H4 (cell line): Measurements from ENCODE around the gene COL25A1. TPM values are rescaled to one million over a fixed set of nuclear protein-coding genes. Genes with fewer than 3 reads are reported as not detected.

Source experiments
- DNase-seq: peaks from one replicate; pipeline ENCODE4 v3.0.0-alpha.2; 2015; ENCODE audit warnings: low spot score
- total RNA-seq: library from RNA; depleted of rRNA; stranded (reverse); fragments of >200 nt; shearing (Covaris generic); gene quantifications from 2 replicates; pipeline ENCODE4 v1.2.3, GENCODE V29; 2014

The COL25A1 gene
- total RNA-seq, 1 experiment from 2014 or later, result 0.02 TPM

DNA sequence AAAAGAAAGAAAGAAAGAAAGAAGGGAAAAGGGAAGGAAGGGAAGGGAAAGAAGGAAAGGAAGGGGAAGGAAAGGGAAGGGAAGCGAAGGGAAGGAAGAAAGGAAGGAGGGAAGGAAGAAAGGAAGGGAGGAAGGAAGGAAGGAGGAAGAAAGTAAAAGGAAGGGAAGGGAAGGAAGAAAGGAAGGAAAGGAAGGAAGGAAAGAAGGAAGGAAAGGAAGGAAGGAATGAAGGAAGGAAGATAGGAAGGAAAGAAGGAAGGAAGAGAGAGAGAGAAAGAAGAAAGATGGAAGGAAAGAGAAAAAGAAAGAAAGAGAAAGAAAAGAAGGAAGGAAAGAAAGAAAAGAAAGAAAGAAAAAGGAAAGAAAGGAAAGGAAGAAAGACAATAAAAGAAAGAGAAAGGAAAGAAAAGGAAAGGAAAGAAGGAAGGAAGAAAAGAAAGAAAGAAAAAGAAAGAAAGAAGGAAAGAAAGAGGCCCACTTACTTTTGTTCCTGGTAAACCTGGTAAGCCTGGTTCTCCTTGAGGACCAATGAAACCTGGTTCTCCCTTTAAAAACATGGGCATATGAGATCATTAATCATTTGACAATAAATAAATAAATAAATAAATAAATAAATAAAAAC, 433.7 kb downstream of the COL25A1 start:
- no peak for DNase-seq

DNA sequence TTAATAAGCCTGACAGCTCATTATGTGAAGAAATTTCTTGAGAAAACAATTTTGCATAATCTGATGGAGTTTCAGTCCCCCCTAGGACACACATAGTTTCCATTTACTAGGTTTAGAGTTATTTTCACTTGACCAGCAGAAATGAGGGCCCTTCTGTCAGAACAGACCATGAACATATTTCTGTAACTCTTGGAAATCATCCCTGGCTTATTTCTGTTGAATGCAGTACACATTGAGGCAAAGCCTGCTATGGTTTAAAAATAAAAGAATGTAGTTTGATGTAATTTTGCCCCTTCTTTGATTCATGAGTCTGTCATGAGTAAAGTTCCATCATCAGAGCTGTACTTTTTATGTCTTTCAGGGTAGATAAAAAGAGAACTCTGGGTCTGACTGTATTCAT, 435.0 kb downstream of the COL25A1 start:
- DNase-seq, result no peak

DNA sequence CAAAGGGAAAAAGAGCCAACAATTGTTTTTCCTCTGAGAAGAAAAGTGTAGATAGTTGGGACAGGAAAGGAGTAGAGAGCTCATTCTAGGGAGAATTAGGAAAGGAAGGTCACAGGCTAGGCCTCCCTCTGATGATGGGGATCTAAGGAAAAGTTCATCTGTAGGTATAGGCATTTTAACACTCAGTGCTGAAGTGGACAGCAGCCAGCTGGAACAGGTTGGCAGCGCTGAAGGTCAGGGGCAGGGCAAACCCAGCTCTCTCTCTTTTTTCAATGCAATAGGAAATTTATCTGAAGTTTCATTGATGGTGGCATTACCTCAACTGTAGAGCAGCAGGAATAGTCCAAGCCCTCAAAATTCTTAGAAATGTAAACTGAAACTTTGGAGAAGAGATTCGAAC, 441.1 kb downstream of the COL25A1 start:
- peak; percentile 9 for DNase-seq

DNA sequence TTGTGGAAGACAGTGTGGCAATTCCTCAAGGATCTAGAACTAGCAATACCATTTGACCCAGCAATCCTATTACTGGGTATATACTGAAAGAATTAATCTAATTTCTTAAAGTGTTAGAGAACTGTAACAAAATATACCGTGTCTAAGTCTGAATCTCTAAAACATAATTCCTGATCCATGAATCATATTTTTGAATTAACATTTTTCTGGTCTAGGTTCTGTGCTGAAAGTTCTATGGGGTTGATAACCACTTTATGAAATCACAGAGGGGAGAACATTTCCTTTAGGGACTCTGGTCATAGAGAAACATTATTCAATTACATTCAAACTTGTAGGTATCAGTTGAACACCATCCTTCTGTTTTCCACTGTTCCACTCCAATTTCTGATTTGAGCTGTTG, 447.7 kb downstream of the COL25A1 start:
- DNase-seq, result no peak

DNA sequence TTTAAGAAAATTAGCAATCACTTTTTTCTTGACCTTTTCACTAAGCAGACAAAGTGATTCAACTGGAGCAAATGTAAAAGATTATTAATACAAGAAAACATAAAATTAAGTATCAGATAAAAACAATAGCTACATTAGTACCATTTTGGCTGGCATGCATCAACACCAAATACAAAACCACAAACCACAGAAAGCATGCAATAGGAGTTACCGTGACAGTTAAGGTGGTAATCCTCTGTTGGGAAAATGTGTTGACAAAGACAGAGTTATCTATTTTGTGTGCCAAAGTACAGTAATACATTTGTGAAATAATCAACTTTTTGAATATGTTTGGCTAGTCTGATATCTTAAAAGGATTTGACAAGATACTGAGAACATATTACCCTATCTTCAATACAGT, 449.8 kb downstream of the COL25A1 start:
- DNase-seq, result no peak

DNA sequence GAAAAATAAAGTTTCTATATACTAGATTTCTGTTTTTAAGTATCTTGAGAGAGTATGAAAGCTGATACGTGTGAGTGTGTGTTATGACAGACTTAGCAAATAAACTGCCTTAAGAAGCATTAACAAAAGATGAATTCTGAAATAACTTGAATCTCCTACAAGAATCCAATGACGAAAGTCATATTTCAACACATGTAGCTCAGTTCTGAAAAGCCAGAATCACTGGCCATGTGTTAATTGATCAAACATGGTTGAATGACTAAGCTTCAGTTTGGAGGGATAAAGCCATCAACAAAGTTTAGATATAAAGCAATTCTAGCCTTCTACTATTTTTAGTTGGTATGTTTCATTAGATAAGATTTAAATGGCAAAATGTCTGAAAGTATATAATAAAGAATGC, 451.1 kb downstream of the COL25A1 start:
- no peak for DNase-seq

DNA sequence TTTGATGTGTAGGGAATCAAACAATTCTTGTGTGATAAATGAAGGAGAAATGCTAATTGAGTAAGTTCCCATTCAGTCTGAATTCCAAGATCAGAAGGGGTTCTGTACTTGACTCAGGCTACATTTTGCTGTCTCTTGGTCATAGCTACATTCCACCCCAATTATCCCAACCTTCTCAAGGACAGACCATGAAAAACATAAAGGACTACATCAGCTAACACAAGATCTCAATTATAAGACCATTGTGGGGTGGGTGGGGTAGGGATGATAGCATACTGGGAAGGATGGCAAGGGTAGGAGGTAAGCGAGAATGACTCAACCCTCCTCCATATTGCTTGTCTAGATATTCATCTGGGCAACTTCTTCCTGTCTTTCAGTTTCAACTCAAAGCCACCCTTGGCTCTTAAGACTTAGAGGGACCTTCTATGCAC, 452.2 kb downstream of the COL25A1 start:
- no peak for DNase-seq

DNA sequence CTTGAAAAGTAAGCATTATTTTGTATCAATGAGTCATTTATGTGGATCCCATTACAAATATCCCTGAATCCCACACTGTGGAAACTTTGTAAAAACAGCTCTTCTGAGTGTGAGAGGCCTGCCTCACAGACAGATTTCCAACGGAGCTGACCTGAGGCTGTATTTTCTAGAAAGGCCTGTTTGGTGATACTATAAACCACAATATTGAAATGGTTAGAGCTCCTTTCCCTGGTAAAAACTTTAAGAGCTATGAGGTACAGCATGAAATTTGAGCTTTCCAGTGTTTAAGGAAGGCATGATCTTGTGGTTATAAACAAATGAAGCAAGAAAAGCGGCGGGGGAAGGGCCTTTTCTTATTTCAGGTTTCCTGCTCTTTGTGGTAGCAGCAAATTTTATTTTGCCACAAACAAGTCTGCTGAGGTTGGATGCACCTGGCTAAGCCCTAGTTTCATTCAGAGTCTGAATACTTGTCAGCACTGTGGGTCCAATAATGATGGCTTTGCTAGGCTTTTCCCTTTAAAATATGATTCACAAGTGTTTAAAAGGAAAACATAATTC, 452.8 kb downstream of the COL25A1 start:
- peak; percentile 93 for DNase-seq

DNA sequence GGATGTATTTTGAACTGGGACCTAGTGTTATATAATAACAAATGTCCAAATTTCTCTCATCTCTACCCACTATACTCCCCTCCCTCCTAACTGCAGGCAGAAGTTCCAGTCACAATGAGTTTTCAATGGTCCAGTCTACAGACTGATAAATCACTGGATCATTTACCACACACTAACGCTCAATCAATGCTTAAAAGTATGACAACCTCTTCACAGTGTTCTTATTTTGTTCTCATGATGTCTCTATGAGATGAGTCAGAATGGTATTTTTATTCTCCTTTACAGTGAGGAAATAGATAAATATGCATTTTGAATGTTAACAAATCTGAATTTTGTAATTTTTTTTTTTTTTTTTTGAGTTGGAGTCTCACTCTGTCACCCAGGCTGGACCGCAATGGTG, 455.9 kb downstream of the COL25A1 start:
- DNase-seq, result no peak

DNA sequence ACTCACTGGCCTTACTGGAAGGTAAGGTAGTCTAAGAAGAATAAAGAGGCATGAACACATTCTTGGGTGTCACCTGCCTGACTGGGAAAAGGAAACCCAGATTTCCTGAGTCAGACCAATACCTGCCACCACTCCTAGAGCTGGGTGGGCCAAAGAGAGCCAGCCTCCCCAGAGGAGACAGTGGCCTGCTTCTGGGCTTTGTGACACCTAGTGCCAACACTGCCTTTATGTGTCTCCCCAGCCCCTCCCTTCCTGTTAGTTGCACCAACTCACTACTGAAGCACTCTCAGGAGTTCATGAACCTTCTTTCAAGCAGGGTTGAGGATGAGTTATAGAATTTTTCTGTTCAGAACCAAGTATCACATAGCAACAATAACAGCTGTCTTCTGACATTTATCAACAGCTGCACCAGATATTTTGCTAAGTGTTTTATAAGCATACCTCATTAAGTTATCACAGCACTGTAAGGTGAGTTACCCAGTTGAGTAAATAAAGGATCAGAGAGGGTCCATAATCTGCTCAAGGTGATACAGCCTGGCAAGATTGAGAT, 462.0 kb downstream of the COL25A1 start:
- no peak for DNase-seq

DNA sequence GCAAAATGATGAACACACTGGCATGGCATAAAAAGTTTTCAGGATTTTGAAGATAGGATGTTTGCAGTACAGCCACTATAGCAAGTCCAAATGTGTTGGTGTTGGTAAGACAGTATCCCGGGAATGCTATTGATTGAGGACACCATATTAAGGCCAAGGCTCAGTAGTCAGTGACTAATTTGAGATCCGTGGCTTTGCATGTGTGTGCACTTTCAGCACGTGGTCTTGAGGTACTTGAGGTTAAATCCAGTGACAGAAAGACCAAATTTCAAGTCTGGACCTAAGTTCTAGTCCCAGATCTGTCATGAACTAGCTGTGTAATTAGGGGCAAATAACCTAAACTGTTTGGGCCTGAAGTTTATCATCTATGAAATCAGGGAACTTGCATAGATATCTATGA, 463.1 kb downstream of the COL25A1 start:
- no peak for DNase-seq

DNA sequence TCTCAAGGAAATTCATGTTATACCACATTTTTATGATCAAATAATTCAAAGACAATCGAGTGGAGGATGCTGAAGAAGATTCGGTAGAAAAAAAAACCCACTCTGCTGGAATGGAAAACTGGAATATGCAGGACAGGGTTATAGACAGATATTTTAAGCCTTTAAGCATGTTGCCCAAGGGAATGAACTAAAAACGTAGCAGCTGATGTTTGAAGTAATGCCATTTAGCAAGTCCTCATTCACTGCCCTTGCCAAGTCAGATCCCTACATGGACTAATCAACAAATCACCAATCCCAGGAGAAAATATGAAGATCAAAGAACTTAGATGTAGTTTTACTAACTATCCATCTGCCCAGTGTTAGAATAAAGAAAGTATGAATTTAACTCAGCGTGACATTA, 464.0 kb downstream of the COL25A1 start:
- no peak for DNase-seq

DNA sequence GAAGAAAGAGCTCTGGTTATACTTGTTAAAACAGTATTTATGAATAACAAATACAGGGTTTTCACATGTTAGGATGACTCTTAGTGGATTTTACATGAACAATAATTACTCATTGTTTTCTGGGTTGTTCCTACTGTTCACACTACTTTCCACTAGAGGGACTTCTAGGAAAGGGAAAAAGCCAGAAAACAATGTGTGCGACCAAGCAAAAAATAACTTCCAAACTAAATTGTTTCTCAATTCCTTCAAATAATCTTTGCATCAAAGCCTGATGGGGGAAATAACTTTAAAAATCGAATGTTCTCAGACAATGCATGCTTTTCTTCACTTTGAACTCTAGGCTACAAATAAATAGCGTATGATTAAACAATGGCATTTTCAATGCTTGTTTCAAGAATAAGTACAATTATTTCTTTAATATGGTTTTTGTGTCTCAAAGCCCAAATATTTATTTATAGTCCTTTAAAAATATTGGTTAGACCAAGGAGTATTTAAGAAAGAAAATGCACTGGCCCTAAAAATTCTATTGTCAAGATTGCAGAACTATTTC, 467.5 kb downstream of the COL25A1 start:
- peak; percentile 56 for DNase-seq

DNA sequence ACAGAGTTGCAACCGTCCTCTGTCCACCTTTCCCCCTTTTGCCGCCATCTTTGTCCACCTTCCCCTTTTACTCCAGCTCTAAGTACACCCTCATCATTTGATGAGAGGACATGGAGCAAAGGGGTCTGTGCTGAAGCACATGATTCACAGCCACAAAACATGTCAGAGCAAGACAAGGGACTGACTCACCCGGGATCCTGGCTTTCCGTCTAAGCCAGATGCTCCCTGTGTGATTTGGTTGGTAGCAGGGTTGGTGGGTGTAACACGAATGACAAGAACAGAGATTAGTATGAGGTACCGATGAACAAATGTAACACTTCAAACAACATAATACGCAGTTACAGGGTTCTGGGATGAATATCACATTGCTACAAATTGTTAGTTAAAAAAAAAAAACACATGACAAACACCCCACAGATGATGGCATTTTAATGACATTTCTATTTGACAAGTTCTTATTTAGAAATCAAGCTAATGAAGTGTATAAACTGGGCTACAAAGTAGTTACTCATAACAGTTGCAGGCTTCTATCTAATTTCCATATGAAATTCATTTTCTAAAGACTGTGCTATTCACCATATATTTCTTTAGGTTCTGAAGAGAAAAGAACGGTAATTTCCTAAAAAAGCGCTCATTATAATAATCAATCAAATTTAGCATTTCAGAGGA, 468.2 kb downstream of the COL25A1 start:
- peak; percentile 6 for DNase-seq

DNA sequence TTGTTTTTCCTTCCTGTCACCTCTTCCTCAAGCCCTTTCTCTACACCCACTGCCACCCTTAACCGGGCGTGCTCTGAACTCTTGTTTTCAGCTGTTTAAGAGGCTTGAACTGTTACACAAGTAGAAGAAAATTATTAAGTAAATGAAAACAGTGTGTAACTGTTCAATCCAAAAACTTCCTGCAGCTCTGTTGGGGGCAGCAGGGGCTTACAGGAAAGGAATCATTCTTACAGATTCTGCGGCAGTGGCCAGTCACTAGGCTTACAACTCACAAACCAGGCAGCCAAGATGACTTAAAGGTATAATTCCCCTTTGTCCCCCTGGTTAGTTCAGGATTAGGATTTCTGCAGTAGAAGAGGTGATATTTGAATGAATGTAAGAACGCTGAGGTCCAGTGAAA, 469.4 kb downstream of the COL25A1 start:
- no peak for DNase-seq

DNA sequence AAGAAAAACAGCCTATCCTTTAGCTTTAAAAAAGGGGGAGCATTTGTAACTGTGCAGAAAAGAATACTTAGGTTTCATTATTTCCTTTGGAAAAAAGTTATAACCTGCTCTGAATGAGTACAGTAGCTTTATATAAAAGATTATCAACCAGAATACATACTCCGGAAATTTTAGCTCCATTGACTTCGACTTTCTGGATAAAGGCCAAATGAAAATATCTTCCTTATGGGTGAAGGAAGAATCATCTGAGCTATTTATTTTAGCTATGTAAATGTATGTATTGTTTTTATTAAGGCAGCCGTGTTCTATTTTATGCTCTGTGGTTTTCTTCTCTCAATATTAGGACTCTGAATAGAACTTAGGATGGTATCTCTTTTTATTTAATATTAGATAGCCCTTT, 470.6 kb downstream of the COL25A1 start:
- DNase-seq, result no peak

DNA sequence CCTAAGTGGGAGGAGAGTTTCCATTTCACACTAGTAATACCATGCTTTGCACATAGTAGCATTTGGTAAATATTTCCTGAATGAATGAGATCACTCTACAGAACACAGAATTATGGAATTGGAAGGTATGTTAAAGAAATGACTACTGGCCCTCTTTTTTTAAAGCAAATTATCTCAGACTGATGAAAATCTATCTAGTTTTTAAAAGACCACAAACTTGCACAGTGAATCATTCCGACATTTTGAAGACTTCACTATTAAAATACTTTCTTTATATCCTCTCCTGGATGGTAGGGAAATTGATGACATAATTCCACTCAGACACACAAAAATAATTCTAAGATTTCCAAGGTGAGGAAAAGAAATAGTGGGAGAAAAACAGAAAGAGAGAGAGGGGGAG, 471.2 kb downstream of the COL25A1 start:
- DNase-seq, result no peak

DNA sequence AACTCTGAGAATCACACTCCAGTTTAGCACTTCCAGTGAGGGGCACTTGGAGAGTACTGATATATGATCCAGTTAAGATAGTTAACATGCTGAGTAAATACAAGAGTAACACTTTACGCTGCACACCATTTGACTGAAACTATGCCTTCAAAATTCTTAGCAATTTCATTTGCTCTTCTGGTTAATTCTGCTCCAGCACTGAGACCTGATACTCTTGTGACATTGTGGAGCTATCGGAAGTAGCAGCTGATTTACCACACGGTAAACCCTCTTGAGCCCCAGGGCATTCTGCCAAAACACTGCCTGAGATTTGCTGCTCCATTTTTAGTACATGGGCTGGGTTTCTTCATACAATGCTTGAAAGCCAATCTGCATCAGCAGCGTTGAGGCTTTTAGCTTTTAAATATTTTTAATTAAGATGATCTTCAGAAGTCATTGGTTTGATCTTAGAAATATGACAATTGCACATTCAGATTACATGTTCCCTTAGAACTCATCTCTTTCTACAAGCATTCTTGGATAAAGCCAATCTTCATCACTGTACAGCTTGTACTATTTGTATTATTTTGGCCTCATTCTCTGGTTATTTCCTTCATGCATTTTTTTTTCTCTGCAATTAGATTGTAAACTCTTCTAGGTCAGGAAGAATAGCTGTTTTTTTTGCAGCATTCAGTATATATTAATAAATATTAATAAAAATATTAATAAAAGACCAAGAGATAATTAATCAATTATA, 471.8 kb downstream of the COL25A1 start:
- peak; percentile 46 for DNase-seq

DNA sequence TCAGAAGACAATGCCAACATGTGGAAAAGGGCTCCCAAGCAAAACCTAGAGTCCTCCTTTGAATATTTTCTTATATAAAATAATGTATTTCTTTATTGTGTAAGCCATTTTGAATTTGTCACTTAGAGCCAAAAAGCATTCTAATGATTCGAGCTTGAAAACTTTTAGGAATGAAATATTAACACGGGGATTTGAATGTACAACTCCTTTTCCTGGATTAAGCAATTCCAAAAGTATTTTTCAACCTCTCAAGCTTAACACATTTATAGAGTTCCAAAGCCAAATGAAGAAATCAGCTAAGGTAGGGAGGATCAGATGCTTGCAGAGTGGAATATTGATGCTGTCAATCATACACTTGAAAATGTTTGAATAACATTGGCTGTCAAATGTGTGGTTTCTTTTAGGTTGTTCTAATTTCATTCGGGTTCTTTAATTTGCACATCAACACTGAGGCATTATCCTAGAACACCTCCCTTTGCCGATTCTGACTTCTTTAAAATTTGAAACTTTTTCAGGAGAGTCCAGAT, 472.4 kb downstream of the COL25A1 start:
- DNase-seq, result no peak

DNA sequence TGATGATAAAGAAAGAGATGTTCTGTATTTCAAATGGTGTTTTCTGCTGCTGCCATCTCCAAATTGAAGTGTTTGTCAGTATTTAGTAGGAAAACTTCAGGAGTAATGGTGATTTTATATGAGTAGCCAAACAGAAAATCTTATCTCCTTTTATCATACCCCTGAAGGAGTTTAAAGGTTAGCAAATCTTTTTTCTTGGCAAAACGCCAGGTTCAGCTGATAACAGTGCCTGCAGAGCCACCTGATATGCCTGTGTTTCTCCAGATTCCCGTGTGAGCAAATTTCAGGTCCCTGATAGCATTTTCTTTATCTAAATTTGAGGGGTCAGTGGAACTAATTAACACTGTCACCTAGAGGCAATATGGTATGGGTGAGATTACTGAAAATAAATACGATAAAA, 473.8 kb downstream of the COL25A1 start:
- DNase-seq, result no peak

DNA sequence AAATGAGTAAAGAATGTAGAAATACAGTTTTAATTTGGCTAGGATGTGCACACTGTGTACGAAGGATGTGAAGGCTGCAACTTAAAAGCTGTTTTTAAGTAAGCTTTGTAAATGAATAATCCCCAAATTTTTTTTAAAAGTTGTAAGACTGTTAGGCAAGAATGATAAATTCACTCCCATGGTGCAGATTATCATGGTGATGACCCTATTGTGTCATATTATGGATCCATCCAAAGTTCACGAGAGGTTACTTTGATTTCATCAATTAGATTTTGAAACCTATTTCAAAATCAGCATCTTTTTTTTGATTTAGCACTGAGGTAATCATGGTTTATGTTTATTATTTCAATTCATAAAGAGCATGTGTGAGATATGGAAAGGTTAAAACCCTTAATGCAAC, 476.7 kb downstream of the COL25A1 start:
- no peak for DNase-seq

DNA sequence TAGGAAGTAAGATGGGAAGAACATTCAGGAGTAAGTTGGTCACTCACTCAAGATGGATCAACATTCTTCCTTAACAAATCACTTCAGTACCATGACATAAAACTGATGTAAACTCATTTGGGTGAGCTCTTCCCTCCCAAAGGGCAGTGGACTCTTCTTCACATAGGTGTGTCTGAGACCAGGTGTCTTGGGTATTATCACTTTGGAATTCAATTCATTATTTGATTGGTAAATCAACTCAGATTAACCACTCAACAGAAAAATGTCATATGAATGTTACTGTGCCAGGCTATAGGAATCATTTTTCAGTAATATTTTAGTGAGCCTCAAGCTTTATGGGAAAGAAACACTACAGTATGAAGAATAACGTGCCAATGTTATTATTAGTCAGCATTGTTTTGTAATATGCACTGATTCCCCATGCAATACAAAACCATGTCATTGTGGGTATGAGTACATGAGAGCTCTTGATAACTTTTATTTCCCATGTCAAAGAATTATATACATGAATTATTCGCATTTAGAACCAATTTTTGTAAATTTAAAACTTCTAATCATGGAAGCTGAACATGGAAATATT, 481.0 kb downstream of the COL25A1 start:
- DNase-seq, result no peak
